ENCODE measurements around the gene MET.
"Not testable (repeated sequence)": the region's sequence is repeated elsewhere in the genome, so short reads cannot be mapped to it uniquely, and the experiment has no call there.

The MET gene

GRCh38 chr7:116754186-116754585 lies 82.2 kb downstream of the MET start:
- DNase-seq = no peak

GRCh38 chr7:116757283-116757682 lies 85.3 kb downstream of the MET start:
- no peak for DNase-seq

- DNase-seq = not testable (repeated sequence)
Observed at GRCh38 chr7:116759642-116760041, 87.6 kb downstream of the MET start.

- peak; percentile 77 for DNase-seq
Observed at GRCh38 chr7:116762971-116763370, 91.0 kb downstream of the MET start.

- DNase-seq = no peak
Observed at GRCh38 chr7:116763647-116764046, 91.7 kb downstream of the MET start.

- no peak for DNase-seq
Observed at GRCh38 chr7:116766881-116767280, 94.9 kb downstream of the MET start.

GRCh38 chr7:116769546-116769945 lies 97.5 kb downstream of the MET start:
- DNase-seq = no peak

GRCh38 chr7:116770941-116771340 lies 98.9 kb downstream of the MET start:
- no peak for DNase-seq

GRCh38 chr7:116771640-116772039 lies 99.6 kb downstream of the MET start:
- DNase-seq = no peak

- no peak for DNase-seq
Observed at GRCh38 chr7:116772423-116772863, 100.4 kb downstream of the MET start.

- DNase-seq = no peak
Observed at GRCh38 chr7:116772926-116773749, 101.1 kb downstream of the MET start.

- DNase-seq = no peak
Observed at GRCh38 chr7:116776046-116776445, 104.0 kb downstream of the MET start.

- peak; percentile 27 for DNase-seq
Observed at GRCh38 chr7:116776610-116777289, 104.8 kb downstream of the MET start.

GRCh38 chr7:116777651-116778281 lies 105.8 kb downstream of the MET start:
- DNase-seq = no peak

GRCh38 chr7:116779216-116779615 lies 107.2 kb downstream of the MET start:
- DNase-seq = no peak

- DNase-seq = no peak
Observed at GRCh38 chr7:116779931-116780330, 107.9 kb downstream of the MET start.

GRCh38 chr7:116780521-116780920 lies 108.5 kb downstream of the MET start:
- no peak for DNase-seq

GRCh38 chr7:116780966-116781365 lies 109.0 kb downstream of the MET start:
- no peak for DNase-seq

- DNase-seq = no peak
Observed at GRCh38 chr7:116781584-116781983, 109.6 kb downstream of the MET start.

- DNase-seq = no peak
Observed at GRCh38 chr7:116782177-116782711, 110.2 kb downstream of the MET start.

- no peak for DNase-seq
Observed at GRCh38 chr7:116783666-116784318, 111.8 kb downstream of the MET start.

- DNase-seq = no peak
Observed at GRCh38 chr7:116784647-116785046, 112.7 kb downstream of the MET start.

GRCh38 chr7:116785843-116786242 lies 113.8 kb downstream of the MET start:
- no peak for DNase-seq
